Measurements from ENCODE around the gene ZNF587B.
"Not testable (repeated sequence)": the region's sequence is repeated elsewhere in the genome, so short reads cannot be mapped to it uniquely, and the experiment has no call there.

The ZNF587B gene

DNA sequence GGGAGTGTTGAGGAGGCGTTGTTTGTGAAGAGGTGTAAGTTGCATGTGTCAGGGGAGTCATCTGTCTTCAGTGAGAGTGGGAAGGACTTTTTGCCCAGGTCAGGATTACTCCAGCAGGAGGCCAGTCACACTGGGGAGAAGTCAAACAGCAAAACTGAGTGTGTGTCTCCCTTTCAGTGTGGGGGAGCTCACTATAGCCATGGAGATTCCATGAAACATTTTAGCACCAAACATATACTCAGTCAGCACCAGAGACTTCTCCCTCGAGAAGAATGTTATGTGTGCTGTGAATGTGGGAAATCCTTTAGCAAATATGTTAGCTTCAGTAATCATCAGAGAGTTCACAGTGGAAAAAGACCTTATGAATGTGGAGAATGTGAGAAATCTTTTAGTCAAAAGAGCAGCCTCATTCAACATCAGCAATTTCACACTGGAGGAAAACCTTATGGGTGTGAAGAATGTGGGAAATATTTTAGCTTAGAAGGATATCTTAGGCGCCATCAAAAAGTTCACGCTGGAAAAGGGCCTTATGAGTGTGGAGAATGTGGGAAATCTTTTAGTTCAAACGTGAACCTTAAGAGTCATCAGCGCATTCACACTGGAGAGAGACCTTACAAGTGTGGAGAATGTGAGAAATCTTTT, 11.1 kb downstream of the ZNF587B start:
- H3K4me3 ChIP-seq (ENCODE audit: insufficient read depth, low read depth, low read length): no peak overlapping the region
- H3K4me1 ChIP-seq (ENCODE audit: control insufficient read depth, insufficient read depth, low read length): no peaks in the 10 kb centered on the region
- H3K27ac ChIP-seq (ENCODE audit: insufficient read depth, low read depth, low read length, poor library complexity, severe bottlenecking): no peak overlapping the region
- H3K36me3 ChIP-seq (ENCODE audit: control insufficient read depth, insufficient read depth, low read length): peaks cover 8% of the 10 kb centered on the region
- 97 to 99% methylated on average over 5 to 6 of the region's 6 CpGs for WGBS, 2 experiments
- H3K9me3 ChIP-seq (ENCODE audit: control insufficient read depth, low read length): no peaks in the 10 kb centered on the region
- no peaks in the 10 kb centered on the region for H3K27me3 ChIP-seq (ENCODE audit: control insufficient read depth, insufficient read depth, low read length, poor library complexity, severe bottlenecking)

DNA sequence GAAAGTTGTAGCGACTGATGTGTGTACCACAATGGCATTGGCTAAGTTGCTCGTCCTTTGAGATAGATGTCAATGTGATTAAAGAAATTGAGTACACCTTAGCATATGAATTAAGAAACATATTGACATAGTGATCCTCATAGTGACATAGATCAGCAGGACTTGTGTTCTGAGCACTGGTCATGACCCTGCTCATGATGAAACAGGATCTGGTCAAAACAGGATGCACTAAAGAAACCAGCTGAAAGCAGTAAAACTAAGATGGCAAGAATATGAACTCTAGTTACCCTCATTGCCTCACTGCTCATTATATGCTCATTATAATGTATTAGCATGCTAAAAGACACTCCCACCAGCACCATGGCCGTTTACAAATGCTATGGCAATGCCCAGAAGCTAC, 17.1 kb downstream of the ZNF587B start:
- peaks cover 11% of the 10 kb centered on the region for H3K4me1 ChIP-seq (ENCODE audit: control insufficient read depth, insufficient read depth, low read length)
- not testable (repeated sequence) for H3K27me3 ChIP-seq (ENCODE audit: control insufficient read depth, insufficient read depth, low read length, poor library complexity, severe bottlenecking); H3K36me3 ChIP-seq (ENCODE audit: control insufficient read depth, insufficient read depth, low read length); H3K4me3 ChIP-seq (ENCODE audit: insufficient read depth, low read depth, low read length); H3K27ac ChIP-seq (ENCODE audit: insufficient read depth, low read depth, low read length, poor library complexity, severe bottlenecking); H3K9me3 ChIP-seq (ENCODE audit: control insufficient read depth, low read length)
- 65 to 77% methylated on average over 2 to 3 of the region's 3 CpGs for WGBS, 2 experiments

GRCh38 chr19:57849162-57849665, 19.1 kb downstream of the ZNF587B start:
- H3K27ac ChIP-seq (ENCODE audit: insufficient read depth, low read depth, low read length, poor library complexity, severe bottlenecking): peak overlapping the region; percentile 87
- 67 to 73% methylated on average over 2 of the region's 2 CpGs for WGBS, 2 experiments

DNA sequence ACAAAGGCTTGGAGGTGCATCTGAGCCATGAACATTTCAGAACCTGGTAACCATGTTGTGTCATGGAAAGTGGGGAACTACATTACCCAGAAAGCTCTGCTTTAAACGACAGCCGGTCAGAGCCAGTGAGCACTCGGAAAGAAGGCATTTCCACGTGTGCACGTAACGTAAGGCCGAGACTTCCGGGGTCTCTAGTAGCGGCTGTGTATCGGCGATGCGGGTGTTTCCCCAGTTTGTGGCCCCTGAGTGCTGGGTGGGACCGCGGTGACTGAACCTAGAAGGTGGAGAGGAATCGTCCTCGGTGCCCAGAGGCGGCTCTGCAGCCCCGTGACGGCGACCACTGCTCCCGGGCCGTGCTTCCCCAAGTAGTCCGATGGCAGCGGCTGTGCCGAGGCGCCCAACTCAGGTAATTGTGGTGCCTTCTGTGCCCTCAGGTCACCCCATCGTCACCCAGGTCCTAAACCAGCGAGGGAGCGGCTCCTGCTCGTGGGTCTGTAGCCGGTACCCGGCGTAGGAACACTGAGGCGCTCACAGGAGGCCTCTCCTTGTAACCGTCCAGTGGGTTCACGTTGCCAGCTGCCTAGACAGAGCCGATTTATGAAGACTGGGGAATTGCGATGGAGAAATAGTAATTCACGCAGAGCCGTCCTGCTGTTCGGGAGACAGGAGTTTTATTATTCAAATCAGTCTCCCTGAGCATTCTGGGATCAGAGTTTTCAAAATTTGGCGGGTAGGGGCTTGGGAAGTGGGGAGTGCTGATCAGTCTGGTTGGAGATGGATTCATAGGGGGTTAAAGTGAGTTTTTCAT, 19.8 kb downstream of the ZNF587B start, which contains the start of gene ZNF587:
ZNF587 (plus strand) TSS at position 194 of the 808 bp plus-strand sequence; CDS start at position 374, 180 bp downstream.
- WGBS, 2 experiments: 1 to 2% methylated on average over 42 of the region's 42 CpGs
- H3K4me1 ChIP-seq (ENCODE audit: control insufficient read depth, insufficient read depth, low read length): peaks cover 11% of the 10 kb centered on the region
- H3K36me3 ChIP-seq (ENCODE audit: control insufficient read depth, insufficient read depth, low read length); H3K27me3 ChIP-seq (ENCODE audit: control insufficient read depth, insufficient read depth, low read length, poor library complexity, severe bottlenecking); H3K9me3 ChIP-seq (ENCODE audit: control insufficient read depth, low read length): not testable (repeated sequence)
- peak within 1 kb of the TSS; percentile 87 for H3K27ac ChIP-seq (ENCODE audit: insufficient read depth, low read depth, low read length, poor library complexity, severe bottlenecking)
- H3K4me3 ChIP-seq (ENCODE audit: insufficient read depth, low read depth, low read length): peak within 1 kb of the TSS; percentile 86

More at GRCh38 chr19:57849162-57849665, 19.1 kb downstream of the ZNF587B start:
- H3K4me3 ChIP-seq (ENCODE audit: insufficient read depth, low read depth, low read length): peak overlapping the region; percentile 86
- H3K27me3 ChIP-seq (ENCODE audit: control insufficient read depth, insufficient read depth, low read length, poor library complexity, severe bottlenecking); H3K36me3 ChIP-seq (ENCODE audit: control insufficient read depth, insufficient read depth, low read length); H3K9me3 ChIP-seq (ENCODE audit: control insufficient read depth, low read length): not testable (repeated sequence)
- peaks cover 11% of the 10 kb centered on the region for H3K4me1 ChIP-seq (ENCODE audit: control insufficient read depth, insufficient read depth, low read length)

GRCh38 chr19:57850553-57851017, 20.5 kb downstream of the ZNF587B start:
- Histone ChIP-seq H3K27me3 (ENCODE audit: control insufficient read depth, insufficient read depth, low read length, poor library complexity, severe bottlenecking) (no peaks in the 10 kb centered on the region), H3K27ac (ENCODE audit: insufficient read depth, low read depth, low read length, poor library complexity, severe bottlenecking) (peak overlapping the region; percentile 87), H3K36me3 (ENCODE audit: control insufficient read depth, insufficient read depth, low read length) (peaks cover 5% of the 10 kb centered on the region), H3K4me1 (ENCODE audit: control insufficient read depth, insufficient read depth, low read length) (peaks cover 11% of the 10 kb centered on the region), H3K9me3 (ENCODE audit: control insufficient read depth, low read length) (no peaks in the 10 kb centered on the region), H3K4me3 (ENCODE audit: insufficient read depth, low read depth, low read length) (peak overlapping the region; percentile 86)
- 31 to 40% methylated on average over 11 of the region's 11 CpGs for WGBS, 2 experiments

GRCh38 chr19:57851812-57852603, 21.9 kb downstream of the ZNF587B start:
- not testable (repeated sequence) for H3K27ac ChIP-seq (ENCODE audit: insufficient read depth, low read depth, low read length, poor library complexity, severe bottlenecking); H3K27me3 ChIP-seq (ENCODE audit: control insufficient read depth, insufficient read depth, low read length, poor library complexity, severe bottlenecking); H3K9me3 ChIP-seq (ENCODE audit: control insufficient read depth, low read length); H3K4me3 ChIP-seq (ENCODE audit: insufficient read depth, low read depth, low read length); H3K36me3 ChIP-seq (ENCODE audit: control insufficient read depth, insufficient read depth, low read length)
- H3K4me1 ChIP-seq (ENCODE audit: control insufficient read depth, insufficient read depth, low read length): peaks cover 11% of the 10 kb centered on the region
- WGBS, 2 experiments: 94 to 96% methylated on average over 3 of the region's 6 CpGs

GRCh38 chr19:57854117-57854516, 24.0 kb downstream of the ZNF587B start:
- H3K4me1 ChIP-seq (ENCODE audit: control insufficient read depth, insufficient read depth, low read length): peaks cover 11% of the 10 kb centered on the region
- H3K9me3 ChIP-seq (ENCODE audit: control insufficient read depth, low read length); H3K27ac ChIP-seq (ENCODE audit: insufficient read depth, low read depth, low read length, poor library complexity, severe bottlenecking); H3K4me3 ChIP-seq (ENCODE audit: insufficient read depth, low read depth, low read length); H3K27me3 ChIP-seq (ENCODE audit: control insufficient read depth, insufficient read depth, low read length, poor library complexity, severe bottlenecking); H3K36me3 ChIP-seq (ENCODE audit: control insufficient read depth, insufficient read depth, low read length): not testable (repeated sequence)
- WGBS, 2 experiments: 94 to 98% methylated on average over 2 of the region's 2 CpGs

DNA sequence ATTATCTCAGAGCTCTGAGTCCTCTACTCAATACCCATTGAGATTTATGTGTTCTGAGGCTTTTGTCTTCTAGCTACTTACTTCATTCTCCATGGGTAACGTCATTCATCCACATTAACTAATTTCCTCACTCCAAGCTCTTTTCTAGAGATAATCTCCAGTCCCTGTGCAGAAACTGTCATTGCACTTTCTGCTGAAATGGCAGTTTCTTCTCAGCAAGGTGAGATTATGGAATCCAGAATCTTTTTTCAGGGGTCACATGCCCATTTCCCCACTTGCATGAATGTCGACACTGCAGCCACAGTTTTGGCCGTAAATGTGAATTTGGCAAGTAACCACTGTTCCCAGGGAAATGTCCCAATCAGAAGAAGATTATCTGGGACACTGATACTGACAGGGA, 32.3 kb downstream of the ZNF587B start:
- H3K36me3 ChIP-seq (ENCODE audit: control insufficient read depth, insufficient read depth, low read length): peaks cover 48% of the 10 kb centered on the region

DNA sequence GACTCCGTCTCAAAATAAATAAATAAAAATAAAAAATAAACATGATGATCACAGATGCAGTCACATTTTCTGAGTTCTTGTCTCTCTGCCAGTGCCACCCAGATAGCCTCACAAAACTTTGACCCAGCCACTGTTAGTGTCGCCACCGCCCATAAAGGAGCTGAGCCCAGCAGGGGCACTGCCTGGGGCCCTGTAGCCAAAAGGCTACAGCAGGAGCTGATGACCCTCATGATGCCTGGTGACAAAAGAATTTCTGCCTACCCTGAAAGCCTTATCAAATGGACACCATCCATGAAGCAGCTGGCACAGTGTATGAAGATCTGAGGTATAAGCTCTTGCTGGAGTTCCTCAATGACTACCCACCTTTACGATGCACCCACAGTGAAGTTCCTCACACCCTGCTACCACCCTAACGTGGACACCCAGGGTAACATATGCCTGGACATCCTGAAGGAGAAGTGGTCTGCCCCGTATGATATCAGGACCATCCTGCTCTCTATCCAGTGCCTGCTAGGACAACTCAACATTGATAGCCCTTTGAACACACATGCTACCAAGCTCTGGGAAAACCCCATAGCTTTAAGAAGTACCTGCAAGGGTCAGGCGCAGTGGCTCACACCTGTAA, 37.9 kb downstream of the ZNF587B start:
- Histone ChIP-seq H3K27ac (ENCODE audit: insufficient read depth, low read depth, low read length, poor library complexity, severe bottlenecking) (no peak overlapping the region), H3K9me3 (ENCODE audit: control insufficient read depth, low read length) (peaks cover under 1% of the 10 kb centered on the region), H3K36me3 (ENCODE audit: control insufficient read depth, insufficient read depth, low read length) (peaks cover 52% of the 10 kb centered on the region), H3K27me3 (ENCODE audit: control insufficient read depth, insufficient read depth, low read length, poor library complexity, severe bottlenecking) (no peaks in the 10 kb centered on the region), H3K4me3 (ENCODE audit: insufficient read depth, low read depth, low read length) (no peak overlapping the region), H3K4me1 (ENCODE audit: control insufficient read depth, insufficient read depth, low read length) (no peaks in the 10 kb centered on the region)
- 89 to 92% methylated on average over 6 to 7 of the region's 7 CpGs for WGBS, 2 experiments

More for the DNA sequence above, 32.3 kb downstream of the ZNF587B start:
- WGBS, 2 experiments: 94 to 96% methylated on average over 3 of the region's 3 CpGs
- H3K9me3 ChIP-seq (ENCODE audit: control insufficient read depth, low read length); H3K4me1 ChIP-seq (ENCODE audit: control insufficient read depth, insufficient read depth, low read length); H3K4me3 ChIP-seq (ENCODE audit: insufficient read depth, low read depth, low read length); H3K27me3 ChIP-seq (ENCODE audit: control insufficient read depth, insufficient read depth, low read length, poor library complexity, severe bottlenecking); H3K27ac ChIP-seq (ENCODE audit: insufficient read depth, low read depth, low read length, poor library complexity, severe bottlenecking): not testable (repeated sequence)

Measured in ectodermal cell (in vitro differentiated cells).